ENCODE measurements around the gene PTMA. TPM values are rescaled to one million over a fixed set of nuclear protein-coding genes. Genes with fewer than 3 reads are reported as not detected.

The PTMA gene
- total and polyA plus RNA-seq, 2 of the 4 experiments (the other 2 are of a cell fraction): 380 to 742 TPM

- no peaks in the 10 kb centered on the region for H3K9me3 ChIP-seq (ENCODE audit: control insufficient read depth, insufficient read depth, low read length)
- no peak overlapping the region for H2BK5ac ChIP-seq (ENCODE audit: low read depth, low read length, poor library complexity, severe bottlenecking)
- no peak overlapping the region for H2AFZ ChIP-seq (replicated peaks; ENCODE audit: low read length, poor library complexity)
- no peak for ATAC-seq (ENCODE audit: low read depth)
- no peak for DNase-seq
- no peak overlapping the region for H3K9ac ChIP-seq (ENCODE audit: low read depth, low read length)
- WGBS, 2 experiments (ENCODE audit: extremely low coverage in 2 of 2, insufficient read length in 1 of 2): no CpG with 5 or more reads among the region's 8 CpGs
- no peak overlapping the region for H2AK5ac ChIP-seq (ENCODE audit: low read depth, low read length)
- no peaks in the 10 kb centered on the region for H4K20me1 ChIP-seq (ENCODE audit: insufficient read depth, low read length)
- no peaks in the 10 kb centered on the region for H3K9me1 ChIP-seq (ENCODE audit: insufficient read depth, low read length)
- no peak overlapping the region for H4K91ac ChIP-seq (ENCODE audit: insufficient read depth, low read depth, low read length)
- TF ChIP-seq BHLHE40 (IDR thresholded peaks at IDR 0.05; ENCODE audit: low read depth, low read length) (no peak), SMC3 (IDR thresholded peaks at IDR 0.05; ENCODE audit: low read depth, low read length) (no peak), RFX5 (IDR thresholded peaks at IDR 0.05; ENCODE audit: low read depth, low read length) (no peak), CEBPB (IDR thresholded peaks at IDR 0.05; ENCODE audit: low read depth, low read length) (no peak)
- no peaks in the 10 kb centered on the region for H3K27me3 ChIP-seq (ENCODE audit: control insufficient read depth, insufficient read depth, low read length)
- H3K79me1 ChIP-seq (ENCODE audit: low read depth in 1 of 2, low read length in 2 of 2): no peaks in the 10 kb centered on the region
- no peak overlapping the region for H3K14ac ChIP-seq (replicated peaks; ENCODE audit: low read depth, low read length)
- CTCF ChIA-PET: no interaction called here
- BruUV-seq (replicated peaks): no TSS peak
- no peak overlapping the region for H4K8ac ChIP-seq (ENCODE audit: low read depth in 2 of 2, low read length in 2 of 2)
- H2BK15ac ChIP-seq (ENCODE audit: low read depth, low read length): no peak overlapping the region
- H3K23ac ChIP-seq (ENCODE audit: low read depth, low read length): no peak overlapping the region
- H3K4me1 ChIP-seq (ENCODE audit: control insufficient read depth, insufficient read depth, low read length): no peaks in the 10 kb centered on the region
- no peak overlapping the region for H2BK120ac ChIP-seq (ENCODE audit: low read depth, low read length)
- no peak overlapping the region for H3K27ac ChIP-seq (ENCODE audit: insufficient read depth, low read length)
- intact Hi-C loops (cut with micrococcal nuclease) (no loop called here), in situ Hi-C loops (cut with MboI; ENCODE audit: low sequenced_read_pairs) (no loop called here), dilution Hi-C loops (cut with HindIII; ENCODE audit: low sequenced_read_pairs, unreplicated experiment) (no loop called here)
- no peak overlapping the region for H3K4ac ChIP-seq (ENCODE audit: low read depth, low read length)
- H3K18ac ChIP-seq (ENCODE audit: low read depth, low read length): no peak overlapping the region
- H3K4me3 ChIP-seq (ENCODE audit: insufficient read depth, low read depth, low read length): no peak overlapping the region
- H3K36me3 ChIP-seq (ENCODE audit: control insufficient read depth, insufficient read depth, low read length): no peaks in the 10 kb centered on the region; the same call in 1 of the 2 replicates
- no peak overlapping the region for H3K4me2 ChIP-seq (ENCODE audit: low read depth, low read length)
- no peak overlapping the region for H2AK9ac ChIP-seq (replicated peaks; ENCODE audit: low read depth, low read length, poor library complexity)
- H4K5ac ChIP-seq (ENCODE audit: low read depth, low read length): no peak overlapping the region
- H3K56ac ChIP-seq (ENCODE audit: extremely low read depth, insufficient read depth, low read length): no peak overlapping the region
- POLR2A ChIA-PET (ENCODE audit: unreplicated experiment): no interaction called here
- no peak overlapping the region for H2BK20ac ChIP-seq (ENCODE audit: low read depth, low read length)
These were observed 18.0 kb downstream of the PTMA start for GRCh38 chr2:231726276-231726675.

Data from IMR-90 (cell line).